SK-N-SH (cell line): Measurements from ENCODE around the gene PROM2.

Experiments
- JUND ChIP-seq: IDR thresholded peaks from 2 replicates; pipeline ENCODE4 v1.4.0; 2012
- SIN3A ChIP-seq: IDR thresholded peaks from 2 replicates; pipeline ENCODE4 v1.6.1; 2012; ENCODE audit warnings: low read depth, mild to moderate bottlenecking, low read length, moderate library complexity, borderline replicate concordance
- TF ChIP-seq, protein P1 (sequence below): fragments of 200-600 bp; sonication (generic); IDR thresholded peaks from 2 replicates; pipeline ENCODE4 v1.6.1; 2017; ENCODE audit warnings: antibody characterized with exemption, mild to moderate bottlenecking, moderate library complexity

DNA sequence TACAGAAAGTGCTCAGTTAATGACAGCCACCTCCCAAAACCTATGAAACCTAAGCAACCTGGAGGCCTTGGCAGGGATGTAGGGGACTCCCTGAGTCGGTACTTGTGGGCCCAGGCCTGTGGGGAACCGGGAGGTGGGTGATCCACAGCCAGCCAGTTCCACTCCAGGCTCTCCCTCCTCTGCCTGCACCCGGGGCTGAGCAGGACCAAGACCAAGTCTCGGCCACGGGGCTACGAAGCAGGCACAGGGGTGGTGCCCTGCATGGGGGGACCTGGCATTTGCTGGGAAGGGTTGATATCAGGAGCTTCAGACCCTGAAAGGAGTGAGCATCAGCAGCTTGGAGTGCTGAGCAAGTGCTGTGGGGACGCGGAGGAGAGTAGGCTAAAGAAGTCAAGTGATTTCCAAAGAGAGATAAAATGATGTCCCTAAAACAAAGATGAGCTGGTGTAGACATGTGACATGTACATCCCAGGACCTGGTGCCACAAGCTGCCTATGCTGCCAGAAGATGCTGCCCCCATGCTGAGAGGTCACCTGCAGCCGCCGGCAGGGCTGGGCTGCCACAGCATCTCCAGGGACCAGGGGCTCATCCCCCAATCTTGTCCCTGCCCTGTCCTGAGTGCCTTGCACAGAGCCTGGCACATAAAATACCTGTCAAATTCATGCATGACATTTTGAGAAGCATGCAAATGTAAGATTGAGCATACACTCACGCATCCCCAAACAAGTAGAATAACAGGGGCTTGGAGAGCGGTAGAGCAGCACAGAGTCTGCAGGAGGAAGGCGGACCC is 44.4 kb downstream of the PROM2 start:
- TF ChIP-seq JUND (no peak), SIN3A (no peak)
- TF ChIP-seq, protein P1, sequence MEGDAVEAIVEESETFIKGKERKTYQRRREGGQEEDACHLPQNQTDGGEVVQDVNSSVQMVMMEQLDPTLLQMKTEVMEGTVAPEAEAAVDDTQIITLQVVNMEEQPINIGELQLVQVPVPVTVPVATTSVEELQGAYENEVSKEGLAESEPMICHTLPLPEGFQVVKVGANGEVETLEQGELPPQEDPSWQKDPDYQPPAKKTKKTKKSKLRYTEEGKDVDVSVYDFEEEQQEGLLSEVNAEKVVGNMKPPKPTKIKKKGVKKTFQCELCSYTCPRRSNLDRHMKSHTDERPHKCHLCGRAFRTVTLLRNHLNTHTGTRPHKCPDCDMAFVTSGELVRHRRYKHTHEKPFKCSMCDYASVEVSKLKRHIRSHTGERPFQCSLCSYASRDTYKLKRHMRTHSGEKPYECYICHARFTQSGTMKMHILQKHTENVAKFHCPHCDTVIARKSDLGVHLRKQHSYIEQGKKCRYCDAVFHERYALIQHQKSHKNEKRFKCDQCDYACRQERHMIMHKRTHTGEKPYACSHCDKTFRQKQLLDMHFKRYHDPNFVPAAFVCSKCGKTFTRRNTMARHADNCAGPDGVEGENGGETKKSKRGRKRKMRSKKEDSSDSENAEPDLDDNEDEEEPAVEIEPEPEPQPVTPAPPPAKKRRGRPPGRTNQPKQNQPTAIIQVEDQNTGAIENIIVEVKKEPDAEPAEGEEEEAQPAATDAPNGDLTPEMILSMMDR, result no peak
